Measurements from ENCODE around the gene PDZD4.

DNA sequence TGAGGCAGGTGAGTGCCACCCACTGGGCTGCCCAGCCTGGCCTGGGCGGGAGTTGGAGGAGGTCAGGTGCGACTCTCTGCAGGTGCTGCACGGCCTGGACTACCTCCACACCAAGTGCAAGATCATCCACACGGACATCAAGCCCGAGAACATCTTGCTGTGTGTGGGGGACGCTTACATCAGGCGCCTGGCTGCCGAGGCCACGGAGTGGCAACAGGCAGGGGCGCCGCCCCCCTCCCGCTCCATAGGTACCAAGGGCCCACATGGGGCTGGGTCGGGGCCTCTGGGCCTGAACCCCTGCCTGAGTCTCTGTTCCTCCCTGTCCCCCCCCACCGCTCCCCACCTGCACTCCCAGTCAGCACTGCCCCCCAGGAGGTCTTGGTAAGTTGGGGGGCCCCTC, 47.5 kb downstream of the PDZD4 start:
- TF ChIP-seq, protein P1, sequence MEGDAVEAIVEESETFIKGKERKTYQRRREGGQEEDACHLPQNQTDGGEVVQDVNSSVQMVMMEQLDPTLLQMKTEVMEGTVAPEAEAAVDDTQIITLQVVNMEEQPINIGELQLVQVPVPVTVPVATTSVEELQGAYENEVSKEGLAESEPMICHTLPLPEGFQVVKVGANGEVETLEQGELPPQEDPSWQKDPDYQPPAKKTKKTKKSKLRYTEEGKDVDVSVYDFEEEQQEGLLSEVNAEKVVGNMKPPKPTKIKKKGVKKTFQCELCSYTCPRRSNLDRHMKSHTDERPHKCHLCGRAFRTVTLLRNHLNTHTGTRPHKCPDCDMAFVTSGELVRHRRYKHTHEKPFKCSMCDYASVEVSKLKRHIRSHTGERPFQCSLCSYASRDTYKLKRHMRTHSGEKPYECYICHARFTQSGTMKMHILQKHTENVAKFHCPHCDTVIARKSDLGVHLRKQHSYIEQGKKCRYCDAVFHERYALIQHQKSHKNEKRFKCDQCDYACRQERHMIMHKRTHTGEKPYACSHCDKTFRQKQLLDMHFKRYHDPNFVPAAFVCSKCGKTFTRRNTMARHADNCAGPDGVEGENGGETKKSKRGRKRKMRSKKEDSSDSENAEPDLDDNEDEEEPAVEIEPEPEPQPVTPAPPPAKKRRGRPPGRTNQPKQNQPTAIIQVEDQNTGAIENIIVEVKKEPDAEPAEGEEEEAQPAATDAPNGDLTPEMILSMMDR (conservative IDR thresholded peaks at IDR 0.05; ENCODE audit: low read depth, low read length), result no peak
- TF ChIP-seq EZH2 (IDR thresholded peaks at IDR 0.05; ENCODE audit: low read length, unreplicated experiment), result no peak
